GM19023 (cell line): ENCODE measurements around the gene PRR20G.

Experiments
- ATAC-seq: cut with Tn5 transposase; IDR thresholded peaks from one replicate; pipeline ENCODE4 v1.9.1; 2021; ENCODE audit warnings: mild to moderate bottlenecking, moderate library complexity; ENCODE audit not compliant: unreplicated experiment

Gene PRR20G

DNA sequence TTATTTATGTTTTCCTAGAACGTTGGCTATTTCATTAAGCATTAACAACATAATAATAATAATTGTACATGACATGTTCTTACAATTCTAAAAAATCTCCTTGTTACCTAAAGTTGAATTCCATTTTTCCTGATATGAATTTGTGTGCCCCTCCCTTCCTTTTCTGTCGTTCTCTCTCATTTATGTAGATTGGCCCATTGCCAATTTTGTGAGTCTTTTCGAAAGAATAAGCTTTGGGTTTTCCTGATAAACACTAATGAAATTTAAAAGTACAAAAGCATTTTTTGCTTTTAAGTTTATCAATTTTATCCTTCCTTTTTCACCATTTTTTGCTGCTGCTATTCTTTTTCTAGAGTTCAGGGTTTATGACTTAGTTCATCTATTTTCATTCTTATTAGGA is 50.0 kb downstream of the PRR20G start:
- ATAC-seq, result no peak

DNA sequence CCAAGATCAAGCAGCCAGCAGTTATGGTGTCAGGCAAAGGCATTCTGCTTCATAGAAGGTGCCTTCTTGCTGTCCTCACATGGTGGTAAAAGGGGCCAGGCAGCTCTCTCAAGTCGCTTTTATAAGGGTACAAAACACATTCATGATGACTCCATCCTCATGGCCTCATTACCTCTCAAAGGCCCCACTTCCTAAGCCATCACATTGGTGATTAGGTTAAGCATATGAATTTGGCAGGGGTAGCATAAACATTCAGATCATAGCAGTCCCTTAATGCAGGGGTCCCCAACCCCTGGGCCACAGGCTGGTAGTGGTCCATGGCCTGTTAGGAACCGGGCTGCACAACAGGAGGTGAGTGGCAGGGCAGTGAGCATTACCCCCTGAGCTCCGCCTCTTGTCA is 52.1 kb downstream of the PRR20G start:
- ATAC-seq, result no peak

DNA sequence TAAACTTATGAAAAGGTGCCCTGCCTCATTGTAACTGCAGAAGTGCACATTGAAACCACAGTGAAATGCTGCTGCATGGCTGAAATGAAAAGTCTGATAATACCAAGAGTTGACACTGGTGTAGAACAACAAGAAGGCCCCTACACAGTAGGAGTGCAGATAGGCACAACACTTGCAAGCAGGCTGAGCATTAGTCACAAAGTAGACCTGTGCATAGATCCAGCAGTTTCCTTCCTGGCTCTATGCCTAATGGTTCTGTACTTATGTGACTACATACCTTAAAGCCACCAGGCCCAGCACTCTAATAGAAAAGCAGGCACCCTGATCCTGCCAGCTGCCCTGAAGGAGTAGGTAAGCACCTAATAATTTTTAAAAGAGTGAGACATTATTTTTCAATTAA is 53.1 kb downstream of the PRR20G start:
- no peak for ATAC-seq
